Measurements from ENCODE around the gene COL25A1.

The COL25A1 gene

DNA sequence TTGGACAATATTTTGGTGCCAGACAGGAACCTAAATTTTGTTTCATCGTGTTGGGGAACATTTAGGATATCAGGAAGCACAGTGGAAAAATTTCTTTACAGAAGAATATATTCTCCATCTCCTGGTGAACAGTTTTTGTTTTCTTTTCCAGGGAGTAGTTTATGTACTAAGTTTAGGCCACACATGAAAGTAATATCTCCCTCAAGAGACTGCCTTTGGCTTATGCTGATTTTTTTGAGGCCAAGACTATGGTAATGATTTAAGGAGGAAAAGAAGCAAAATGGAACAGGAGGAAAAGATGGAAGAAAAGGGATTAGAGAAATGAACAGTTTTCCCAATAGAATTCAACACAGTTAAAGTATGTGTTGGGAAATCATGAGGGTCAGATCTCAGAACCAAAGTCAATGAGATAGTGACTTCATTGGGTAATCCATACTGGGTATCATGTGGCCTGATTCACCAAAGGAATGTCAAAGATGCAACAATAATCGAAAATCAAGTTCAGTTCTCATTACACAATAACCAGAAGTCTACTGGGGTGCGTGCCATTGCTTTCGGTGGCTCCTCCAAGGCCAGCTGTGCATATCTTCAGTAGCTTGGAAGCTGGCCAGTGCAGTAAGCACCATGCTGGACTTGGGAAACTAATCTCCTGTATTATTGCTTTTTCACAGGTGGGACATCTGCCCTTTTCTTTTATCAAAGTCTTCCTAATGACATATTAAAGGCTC lies 234.8 kb downstream of the COL25A1 start:
- TF ChIP-seq, protein P1, sequence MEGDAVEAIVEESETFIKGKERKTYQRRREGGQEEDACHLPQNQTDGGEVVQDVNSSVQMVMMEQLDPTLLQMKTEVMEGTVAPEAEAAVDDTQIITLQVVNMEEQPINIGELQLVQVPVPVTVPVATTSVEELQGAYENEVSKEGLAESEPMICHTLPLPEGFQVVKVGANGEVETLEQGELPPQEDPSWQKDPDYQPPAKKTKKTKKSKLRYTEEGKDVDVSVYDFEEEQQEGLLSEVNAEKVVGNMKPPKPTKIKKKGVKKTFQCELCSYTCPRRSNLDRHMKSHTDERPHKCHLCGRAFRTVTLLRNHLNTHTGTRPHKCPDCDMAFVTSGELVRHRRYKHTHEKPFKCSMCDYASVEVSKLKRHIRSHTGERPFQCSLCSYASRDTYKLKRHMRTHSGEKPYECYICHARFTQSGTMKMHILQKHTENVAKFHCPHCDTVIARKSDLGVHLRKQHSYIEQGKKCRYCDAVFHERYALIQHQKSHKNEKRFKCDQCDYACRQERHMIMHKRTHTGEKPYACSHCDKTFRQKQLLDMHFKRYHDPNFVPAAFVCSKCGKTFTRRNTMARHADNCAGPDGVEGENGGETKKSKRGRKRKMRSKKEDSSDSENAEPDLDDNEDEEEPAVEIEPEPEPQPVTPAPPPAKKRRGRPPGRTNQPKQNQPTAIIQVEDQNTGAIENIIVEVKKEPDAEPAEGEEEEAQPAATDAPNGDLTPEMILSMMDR (IDR thresholded peaks at IDR 0.05; ENCODE audit: control insufficient read depth, insufficient read depth, low read depth, low read length, missing control alignments), result no peak
- DNase-seq (ENCODE audit: low read depth), result no peak

DNA sequence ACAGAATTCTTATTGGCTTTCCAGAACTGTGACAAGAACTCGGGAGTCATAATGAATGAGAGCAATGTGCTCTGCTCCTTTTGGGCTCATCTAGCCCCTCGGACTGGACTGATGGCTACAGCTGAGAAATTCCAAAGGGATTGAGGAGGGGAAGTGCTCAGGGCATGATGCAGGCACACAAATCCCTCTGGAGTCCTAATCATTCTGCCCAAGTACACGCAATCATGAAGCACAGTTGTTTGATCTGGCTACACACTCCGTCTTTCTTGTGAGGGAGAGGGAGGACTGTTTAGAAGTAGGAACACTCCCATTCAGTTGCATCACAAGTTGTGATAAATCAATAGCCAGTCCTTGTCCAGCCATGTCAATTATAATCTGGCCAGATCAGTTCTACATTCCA lies 237.5 kb downstream of the COL25A1 start:
- no peak for DNase-seq (ENCODE audit: low read depth)
- TF ChIP-seq, protein P1 (IDR thresholded peaks at IDR 0.05; ENCODE audit: control insufficient read depth, insufficient read depth, low read depth, low read length, missing control alignments), result no peak

More for the DNA sequence above, 234.8 kb downstream of the COL25A1 start:
- no peak overlapping the region for H3K4me3 ChIP-seq (ENCODE audit: control insufficient read depth, low read depth, low read length)

DNA sequence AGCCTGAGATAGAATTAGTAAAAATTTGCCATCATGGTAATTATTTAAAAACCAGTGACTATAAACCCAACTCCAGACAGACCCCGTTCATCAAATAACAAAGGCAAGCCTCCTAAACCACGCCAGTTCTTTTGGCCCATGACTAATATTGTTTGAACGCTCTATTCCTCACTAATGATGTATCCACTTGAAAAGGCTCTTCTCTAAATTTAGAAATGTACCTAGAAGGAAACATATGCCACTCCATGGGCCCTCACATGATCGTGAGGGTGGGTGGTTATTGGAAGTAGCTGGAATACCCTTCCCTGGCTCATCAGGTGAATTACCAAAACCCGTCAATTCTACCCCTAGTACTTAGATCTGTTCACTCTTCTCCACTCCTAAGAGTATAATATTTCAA lies 249.2 kb downstream of the COL25A1 start:
- TF ChIP-seq, protein P1 (IDR thresholded peaks at IDR 0.05; ENCODE audit: control insufficient read depth, insufficient read depth, low read depth, low read length, missing control alignments), result no peak
- no peak for DNase-seq (ENCODE audit: low read depth)
- no peak overlapping the region for H3K4me3 ChIP-seq (ENCODE audit: control insufficient read depth, low read depth, low read length)

More for the DNA sequence above, 237.5 kb downstream of the COL25A1 start:
- no peak overlapping the region for H3K4me3 ChIP-seq (ENCODE audit: control insufficient read depth, low read depth, low read length)

DNA sequence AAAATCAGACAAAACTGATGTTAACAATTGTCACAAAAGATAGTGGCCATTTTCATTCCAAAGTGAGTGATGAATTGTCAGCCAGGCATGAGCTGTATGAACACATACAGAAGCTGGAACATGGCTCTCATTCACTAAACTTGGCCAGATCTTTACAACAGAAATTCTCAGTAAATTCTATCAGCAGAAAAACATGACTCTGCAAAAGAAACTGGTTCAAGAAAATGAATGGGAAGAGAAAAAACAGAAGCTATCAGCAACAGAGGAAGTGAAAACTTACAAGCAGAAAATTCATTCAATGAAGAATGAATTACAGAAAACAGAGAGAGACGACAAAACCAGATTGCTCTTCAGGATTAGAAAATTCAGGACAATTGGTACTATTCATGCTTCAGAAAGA lies 249.6 kb downstream of the COL25A1 start:
- TF ChIP-seq, protein P1 (IDR thresholded peaks at IDR 0.05; ENCODE audit: control insufficient read depth, insufficient read depth, low read depth, low read length, missing control alignments), result no peak
- H3K4me3 ChIP-seq (ENCODE audit: control insufficient read depth, low read depth, low read length), result no peak overlapping the region
- no peak for DNase-seq (ENCODE audit: low read depth)

DNA sequence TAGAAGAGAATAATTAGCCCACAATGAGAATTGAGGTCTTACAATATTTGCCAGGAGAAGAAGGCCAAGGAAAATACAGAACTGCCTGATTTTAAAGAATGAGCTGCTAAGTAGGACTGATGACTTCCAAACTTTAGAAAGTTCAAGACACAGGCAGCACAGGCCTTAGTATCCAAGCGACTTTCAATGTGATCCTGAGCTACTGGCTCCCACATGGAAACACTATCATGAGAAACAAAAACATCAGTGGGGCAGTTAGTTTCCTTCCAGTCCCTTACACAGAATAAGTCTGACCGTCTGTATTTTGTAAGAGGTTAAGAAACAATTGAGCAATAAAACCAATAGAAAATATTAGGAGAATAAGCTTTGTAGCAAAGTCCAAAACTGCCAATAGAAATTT lies 251.4 kb downstream of the COL25A1 start:
- no peak overlapping the region for H3K4me3 ChIP-seq (ENCODE audit: control insufficient read depth, low read depth, low read length)
- TF ChIP-seq, protein P1 (IDR thresholded peaks at IDR 0.05; ENCODE audit: control insufficient read depth, insufficient read depth, low read depth, low read length, missing control alignments), result no peak
- no peak for DNase-seq (ENCODE audit: low read depth)

DNA sequence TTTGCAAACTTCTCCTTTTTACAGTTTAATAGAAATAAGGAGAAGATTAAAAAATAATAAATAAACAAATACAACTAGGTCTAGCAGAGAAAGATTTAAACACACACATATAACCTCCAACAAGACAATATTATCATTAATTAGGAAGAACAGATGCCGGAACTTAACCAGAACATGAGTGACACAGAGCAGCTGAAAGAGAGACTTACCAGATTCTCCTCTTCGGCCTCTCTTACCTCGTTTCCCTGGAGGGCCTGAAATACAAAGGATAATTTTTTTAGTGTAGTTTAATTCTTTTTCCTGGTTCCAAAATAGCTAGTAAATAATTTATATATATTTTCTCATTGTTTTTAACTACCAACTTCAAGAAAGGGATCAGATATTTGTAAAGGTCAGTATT lies 252.5 kb downstream of the COL25A1 start:
- H3K4me3 ChIP-seq (ENCODE audit: control insufficient read depth, low read depth, low read length), result no peak overlapping the region
- DNase-seq (ENCODE audit: low read depth), result no peak
- TF ChIP-seq, protein P1 (IDR thresholded peaks at IDR 0.05; ENCODE audit: control insufficient read depth, insufficient read depth, low read depth, low read length, missing control alignments), result no peak

Measured in AG09309 (cell line).